Measurements from ENCODE around the gene C1QB.

Gene C1QB

DNA sequence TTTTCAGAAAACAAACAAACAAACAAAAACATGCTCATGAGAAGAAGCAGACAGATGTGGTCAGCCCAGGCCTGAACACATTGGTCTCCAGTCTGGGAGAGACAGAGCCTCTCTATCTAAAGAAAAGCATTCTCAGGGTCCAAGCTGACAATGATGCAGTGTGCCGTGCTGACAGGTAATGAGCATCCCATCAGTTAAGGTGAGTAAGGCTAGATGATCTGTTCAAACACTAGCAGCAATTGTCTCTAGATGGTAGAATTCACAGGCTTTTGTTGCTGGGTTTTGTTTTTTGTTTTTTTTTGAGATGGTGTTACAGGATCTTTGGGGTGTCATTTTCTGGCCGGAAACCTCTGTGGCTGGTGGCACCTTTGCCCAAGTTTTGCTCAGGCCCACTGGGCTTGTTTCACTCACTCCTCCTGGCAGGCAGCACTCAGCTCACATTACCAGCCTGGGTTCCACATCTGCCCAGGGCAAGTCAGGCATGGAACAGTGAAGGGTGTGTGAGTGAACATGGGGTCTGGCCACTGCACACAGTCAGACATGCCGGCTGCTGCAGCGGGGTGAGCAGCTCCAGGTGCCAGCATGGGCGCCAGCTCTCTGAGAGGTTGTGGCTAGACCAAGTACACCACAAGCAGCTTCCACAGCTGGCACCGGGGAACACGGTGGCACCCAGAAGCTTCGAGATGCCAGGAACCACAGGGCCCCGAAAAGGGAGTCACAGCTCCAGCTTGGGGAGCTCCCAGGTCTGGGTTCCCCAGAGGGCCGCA is 19.2 kb upstream of the C1QB start:
- in situ Hi-C loops (cut with MboI; ENCODE audit: low sequenced_read_pairs): loop anchor here (25.0 kb wide), 1 partner anchor 497 kb away; the partner anchor contains the start of gene WNT4

GRCh38 chr1:22635436-22635835 is 17.6 kb upstream of the C1QB start:
- in situ Hi-C loops (cut with MboI; ENCODE audit: low sequenced_read_pairs): loop anchor here (25.0 kb wide), 1 partner anchor 498 kb away; the partner anchor contains the start of gene WNT4

- in situ Hi-C loops (cut with MboI; ENCODE audit: low sequenced_read_pairs): loop anchor here (25.0 kb wide), 1 partner anchor 499 kb away; the partner anchor contains the start of gene WNT4
These were observed 16.7 kb upstream of the C1QB start, which contains the start of gene C1QA for GRCh38 chr1:22636353-22636752. C1QA (plus strand) TSS chr1:22636628; CDS start chr1:22637617, 989 bp downstream.

DNA sequence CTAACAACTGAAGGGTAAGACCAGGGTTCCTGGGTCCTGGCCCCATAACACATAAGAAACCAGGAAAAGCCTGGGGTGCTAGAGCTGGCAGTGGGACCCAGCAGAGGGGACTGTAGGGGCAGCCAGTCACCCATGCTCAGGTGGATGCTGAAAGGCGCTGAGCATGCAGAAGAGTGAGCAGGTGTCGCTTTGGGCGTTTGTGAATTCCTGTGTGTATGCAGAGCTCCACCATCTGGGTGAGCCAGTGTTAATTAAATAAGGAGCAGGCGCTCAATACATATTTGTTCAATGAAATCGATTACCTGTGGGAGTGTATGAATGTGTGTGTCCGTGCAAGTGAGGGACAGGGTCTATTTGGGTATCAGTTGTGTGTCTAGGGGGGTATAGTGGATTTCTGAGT is 16.1 kb upstream of the C1QB start:
- in situ Hi-C loops (cut with MboI; ENCODE audit: low sequenced_read_pairs): loop anchor here (25.0 kb wide), 1 partner anchor 500 kb away; the partner anchor contains the start of gene WNT4

GRCh38 chr1:22637907-22638445 is 15.1 kb upstream of the C1QB start:
- in situ Hi-C loops (cut with MboI; ENCODE audit: low sequenced_read_pairs): loop anchor here (25.0 kb wide), 1 partner anchor 501 kb away; the partner anchor contains the start of gene WNT4

DNA sequence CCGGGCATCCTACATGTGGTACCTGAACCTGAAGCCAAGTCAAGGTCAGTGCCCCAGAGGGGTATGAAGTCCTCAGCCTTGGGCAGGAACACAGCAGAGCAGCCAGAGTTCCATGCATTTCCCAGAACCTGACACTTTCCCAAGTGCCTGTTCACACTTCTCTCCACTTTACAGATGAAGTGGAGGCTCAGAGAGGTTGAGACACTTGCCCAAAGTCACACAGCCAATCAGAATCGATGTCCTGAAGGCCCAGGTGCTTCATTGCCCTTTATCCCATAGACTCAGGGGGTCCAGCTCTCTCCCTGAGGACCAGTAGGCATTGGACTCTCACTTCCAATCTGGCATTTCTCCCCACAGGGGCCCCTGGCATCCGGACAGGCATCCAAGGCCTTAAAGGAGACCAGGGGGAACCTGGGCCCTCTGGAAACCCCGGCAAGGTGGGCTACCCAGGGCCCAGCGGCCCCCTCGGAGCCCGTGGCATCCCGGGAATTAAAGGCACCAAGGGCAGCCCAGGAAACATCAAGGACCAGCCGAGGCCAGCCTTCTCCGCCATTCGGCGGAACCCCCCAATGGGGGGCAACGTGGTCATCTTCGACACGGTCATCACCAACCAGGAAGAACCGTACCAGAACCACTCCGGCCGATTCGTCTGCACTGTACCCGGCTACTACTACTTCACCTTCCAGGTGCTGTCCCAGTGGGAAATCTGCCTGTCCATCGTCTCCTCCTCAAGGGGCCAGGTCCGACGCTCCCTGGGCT is 14.4 kb upstream of the C1QB start:
- in situ Hi-C loops (cut with MboI; ENCODE audit: low sequenced_read_pairs): loop anchor here (25.0 kb wide), 1 partner anchor 501 kb away; the partner anchor contains the start of gene WNT4

GRCh38 chr1:22639286-22639685 is 13.8 kb upstream of the C1QB start:
- in situ Hi-C loops (cut with MboI; ENCODE audit: low sequenced_read_pairs): loop anchor here (25.0 kb wide), 1 partner anchor 502 kb away; the partner anchor contains the start of gene WNT4

DNA sequence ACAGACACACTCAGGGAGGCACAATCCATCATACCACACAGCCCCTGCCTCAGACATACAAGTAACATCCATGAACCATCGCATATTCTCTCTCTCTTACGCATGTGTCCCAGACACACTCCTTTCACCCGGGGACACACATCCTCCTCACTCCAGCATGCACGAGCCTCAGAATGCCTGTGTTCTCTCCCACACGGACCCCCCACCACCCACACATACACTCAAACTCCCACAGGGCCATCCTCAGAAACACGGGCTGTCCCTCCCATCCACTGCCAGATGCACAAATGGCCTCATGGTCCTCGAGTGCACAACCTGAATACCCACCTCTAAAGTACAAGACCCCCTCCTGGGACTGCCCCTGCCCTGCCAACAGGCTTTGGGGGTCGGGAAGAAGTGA is 11.8 kb upstream of the C1QB start:
- in situ Hi-C loops (cut with MboI; ENCODE audit: low sequenced_read_pairs): loop anchor here (10.0 to 25.0 kb wide), 2 partner anchors 226 to 504 kb away; partner anchors contain the start of gene WNT4

DNA sequence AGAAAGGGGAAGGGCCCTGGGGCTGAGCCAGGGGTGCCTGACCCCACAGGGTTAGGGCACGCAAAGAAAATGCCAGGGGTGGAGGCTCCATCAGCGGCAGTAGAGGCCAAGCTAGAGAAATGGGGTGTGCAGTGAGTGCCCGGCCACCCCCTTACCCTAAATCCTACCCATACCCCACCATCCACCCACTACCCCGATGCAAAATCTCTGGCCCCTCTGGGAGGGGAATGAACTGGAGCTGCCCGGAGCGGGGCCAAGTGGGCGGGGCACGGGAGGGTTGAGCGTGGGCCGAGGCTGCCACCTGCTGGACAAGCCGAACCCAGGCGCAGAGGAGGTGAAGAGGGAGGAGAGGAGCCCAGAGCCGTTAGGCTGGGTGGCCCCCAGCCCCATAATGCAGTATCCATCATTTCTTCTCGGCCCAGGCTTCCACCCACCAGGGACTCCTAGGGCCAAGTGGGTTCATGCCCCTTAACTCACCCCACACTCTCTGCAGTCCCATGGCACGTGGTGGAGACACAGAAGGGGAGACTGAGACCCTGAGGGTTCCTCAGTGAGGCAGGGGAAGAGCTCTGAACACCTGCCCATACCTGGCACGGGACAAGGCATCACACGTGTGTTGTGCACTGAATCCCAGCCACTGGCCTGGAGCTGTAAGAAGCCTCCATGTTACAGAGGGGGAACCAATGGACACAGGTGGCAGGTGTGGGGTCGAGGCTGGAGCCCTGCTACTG is 11.0 kb upstream of the C1QB start:
- in situ Hi-C loops (cut with MboI; ENCODE audit: low sequenced_read_pairs): loop anchor here (10.0 to 25.0 kb wide), 2 partner anchors 227 to 505 kb away; partner anchors contain the start of gene WNT4

GRCh38 chr1:22643381-22643780 is 9.7 kb upstream of the C1QB start, which contains the start of gene C1QC:
C1QC (plus strand) TSS chr1:22643633; CDS start chr1:22644024, 391 bp downstream.
- in situ Hi-C loops (cut with MboI; ENCODE audit: low sequenced_read_pairs): loop anchor here (10.0 to 25.0 kb wide), 2 partner anchors 229 to 506 kb away; partner anchors contain the start of gene WNT4

GRCh38 chr1:22643928-22644327 is 9.1 kb upstream of the C1QB start:
- in situ Hi-C loops (cut with MboI; ENCODE audit: low sequenced_read_pairs): loop anchor here (10.0 to 25.0 kb wide), 2 partner anchors 229 to 507 kb away; partner anchors contain the start of gene WNT4

DNA sequence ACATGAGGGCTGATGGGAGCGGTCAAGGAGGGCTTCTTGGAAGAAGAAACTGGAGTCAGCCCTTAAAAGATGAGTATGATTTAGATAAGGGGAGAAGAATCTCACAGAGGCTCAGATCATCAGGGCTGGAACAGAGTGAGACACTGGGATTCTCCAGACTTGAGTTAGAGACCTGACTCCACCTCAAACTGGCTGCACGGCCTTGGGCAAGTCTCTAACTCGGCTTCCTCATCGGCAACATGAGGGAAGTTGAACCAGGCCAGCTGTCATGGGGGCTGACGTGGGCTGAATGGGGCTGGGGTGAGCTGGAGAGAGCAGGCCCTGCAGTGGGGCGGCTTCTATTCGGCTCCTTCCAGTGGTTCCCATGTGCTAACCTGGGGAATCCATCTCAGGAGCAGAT is 7.1 kb upstream of the C1QB start:
- in situ Hi-C loops (cut with MboI; ENCODE audit: low sequenced_read_pairs): loop anchor here (10.0 to 25.0 kb wide), 2 partner anchors 231 to 509 kb away; partner anchors contain the start of gene WNT4

DNA sequence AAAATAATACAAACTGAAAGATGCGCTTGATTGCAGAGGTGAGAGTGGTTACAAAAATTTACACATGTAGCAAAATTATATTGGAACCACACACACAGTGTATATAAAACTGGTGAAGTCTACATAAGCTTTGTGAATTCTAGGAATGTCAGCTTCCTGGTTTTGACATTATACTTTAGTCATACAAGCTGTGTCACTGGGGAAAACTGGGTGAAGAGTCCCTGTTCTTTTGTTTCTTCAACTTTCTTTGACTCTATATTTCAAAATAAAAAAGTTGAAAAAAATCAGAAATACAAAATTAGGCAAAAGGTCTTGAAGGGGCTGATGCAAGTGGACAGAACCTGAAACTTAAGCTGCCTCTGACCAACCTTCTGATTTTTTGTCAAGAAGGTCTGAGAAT is 6.7 kb upstream of the C1QB start:
- in situ Hi-C loops (cut with MboI; ENCODE audit: low sequenced_read_pairs): loop anchor here (10.0 to 25.0 kb wide), 2 partner anchors 232 to 509 kb away; partner anchors contain the start of gene WNT4

DNA sequence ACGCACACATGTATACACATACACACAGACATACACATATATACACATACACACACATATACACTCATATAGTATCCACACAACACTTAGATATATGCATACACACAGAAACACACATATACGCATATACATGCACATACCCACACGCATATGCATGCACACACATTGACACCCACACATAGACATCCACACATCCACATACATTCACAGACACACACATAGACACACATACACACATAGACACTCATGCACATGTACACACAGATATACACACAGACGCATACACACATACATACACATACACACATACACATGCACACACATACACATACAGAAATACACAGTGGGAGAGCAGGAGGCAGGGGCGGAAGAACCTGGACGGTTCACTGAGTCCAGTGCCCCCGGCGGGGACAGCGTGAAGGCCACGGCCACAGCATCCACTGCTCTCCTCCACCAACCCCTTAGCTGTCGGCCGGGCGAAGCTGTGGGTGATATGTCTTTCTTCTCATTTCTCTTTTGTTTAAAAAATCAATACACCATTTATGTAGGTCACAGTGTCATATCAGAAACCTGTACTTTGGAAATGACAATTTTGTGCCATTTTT is 2.8 kb upstream of the C1QB start:
- in situ Hi-C loops (cut with MboI; ENCODE audit: low sequenced_read_pairs): no loop called here

DNA sequence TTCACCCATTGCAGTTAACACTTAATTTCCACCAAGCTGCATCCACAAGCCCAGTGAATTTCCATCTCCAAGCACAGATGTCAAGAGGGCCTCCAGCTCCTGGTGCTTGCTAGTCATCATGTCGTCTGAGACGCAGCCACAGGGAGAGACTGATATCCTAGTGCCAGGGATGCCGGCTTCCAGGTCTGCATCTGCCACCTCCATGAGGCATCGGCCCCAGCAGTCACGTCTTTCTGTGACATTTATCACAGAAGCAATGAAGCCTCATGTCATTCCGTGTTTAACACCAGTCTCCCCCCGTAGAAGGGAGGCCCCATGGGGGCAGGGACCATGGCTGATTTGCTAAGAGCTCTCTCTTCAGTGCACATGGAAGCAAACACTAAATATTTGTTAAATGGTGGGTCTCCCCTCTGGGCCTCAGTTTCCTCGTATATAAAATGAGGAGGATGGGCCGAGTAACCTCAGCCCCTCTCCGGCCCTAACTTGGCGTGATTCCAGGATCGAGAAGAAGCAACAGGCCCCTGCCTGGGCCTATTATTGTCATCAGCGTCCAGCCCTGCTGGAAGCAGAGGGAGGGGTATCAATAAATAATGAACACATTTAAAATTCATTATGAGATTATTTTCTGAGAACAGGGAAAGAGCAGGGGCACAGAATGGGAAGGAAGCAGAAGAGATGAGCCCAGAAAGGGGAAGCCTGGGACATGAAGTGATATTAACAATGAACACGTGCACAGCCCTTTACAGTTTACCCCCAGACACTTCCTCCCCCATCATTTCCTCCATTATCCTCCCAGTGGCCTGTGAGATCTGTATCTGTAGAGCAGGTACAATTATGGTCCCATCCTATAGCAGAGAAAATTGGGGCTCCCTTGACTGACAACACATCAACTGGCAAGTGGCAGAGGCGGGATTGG is 837 bp upstream of the C1QB start:
- in situ Hi-C loops (cut with MboI; ENCODE audit: low sequenced_read_pairs): no loop called here

- in situ Hi-C loops (cut with MboI; ENCODE audit: low sequenced_read_pairs): no loop called here
These were observed 1.7 kb downstream of the C1QB start for GRCh38 chr1:22654692-22655091.

DNA sequence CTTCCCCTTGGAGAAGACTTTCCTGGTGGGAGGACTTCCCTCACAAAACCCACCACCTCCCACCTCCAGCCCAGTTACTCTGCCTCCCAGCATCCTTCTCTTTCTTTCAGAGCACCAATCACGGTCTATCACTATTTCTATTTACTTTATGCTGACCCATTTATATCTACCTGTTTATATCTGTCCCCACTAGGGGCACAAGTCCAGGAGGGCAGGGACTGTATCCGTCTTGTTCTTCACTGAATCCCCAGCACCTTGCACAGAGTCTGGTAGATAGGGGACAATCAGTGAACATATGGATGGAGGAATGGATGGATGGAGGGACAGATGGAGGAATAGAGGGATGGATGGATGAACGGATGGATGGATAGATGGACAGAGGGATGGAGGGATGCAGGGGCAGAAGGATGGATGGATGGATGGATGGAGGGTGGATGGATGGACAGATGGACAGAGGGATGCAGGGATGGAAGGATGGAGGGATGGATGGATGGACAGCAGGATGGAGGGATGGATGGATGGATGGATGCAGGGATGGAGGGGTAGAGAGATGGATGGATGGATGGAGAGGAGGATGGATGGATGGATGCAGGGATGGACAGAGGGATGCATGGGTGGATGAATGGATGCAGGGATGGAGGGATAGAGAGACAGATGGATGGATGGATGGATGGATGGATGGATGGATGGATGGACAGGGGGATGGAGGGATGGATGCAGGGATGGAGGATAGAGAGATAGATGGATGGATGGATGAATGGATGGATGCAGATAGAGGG is 5.5 kb downstream of the C1QB start:
- in situ Hi-C loops (cut with MboI; ENCODE audit: low sequenced_read_pairs): no loop called here

Data from HL-60/S4 treated with phorbol 12-myristate 13-acetate at 8.2 ng/mL for 4 days and 3 days (cell line).